ENCODE measurements around the gene RDH12.

RDH12 gene

DNA sequence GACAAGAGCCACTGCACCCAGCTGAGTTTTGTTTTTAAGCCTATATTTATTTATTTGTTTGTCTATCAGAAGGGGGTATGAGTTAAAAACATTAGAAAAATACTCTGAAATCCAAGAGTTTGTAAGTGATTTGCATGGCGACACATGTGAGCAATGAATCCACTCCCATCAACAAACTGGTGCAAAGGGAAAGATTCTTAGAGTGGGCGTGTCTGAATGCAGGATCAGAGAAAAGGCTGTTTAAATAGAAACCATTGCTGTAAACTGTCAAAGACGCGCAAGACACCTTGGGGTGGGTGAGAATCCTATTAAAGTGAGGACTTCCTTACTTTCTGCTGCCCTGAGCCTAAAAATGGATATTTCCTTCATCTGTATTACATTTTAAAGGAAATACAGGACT lies 62.8 kb downstream of the RDH12 start:
- no peak for DNase-seq (ENCODE audit: extremely low spot score)
- CTCF ChIA-PET, result no interaction called here
- POLR2A ChIA-PET, result no interaction called here
- TF ChIP-seq CTCF (IDR thresholded peaks at IDR 0.05; ENCODE audit: control extremely low read depth, extremely low read depth, low read depth, missing control alignments), result no peak

GRCh38 chr14:67765192-67765834 lies 63.6 kb downstream of the RDH12 start:
- POLR2A ChIA-PET, result no interaction called here
- no peak for DNase-seq (ENCODE audit: extremely low spot score)
- no peak for TF ChIP-seq CTCF (IDR thresholded peaks at IDR 0.05; ENCODE audit: control extremely low read depth, extremely low read depth, low read depth, missing control alignments)
- CTCF ChIA-PET, result no interaction called here

GRCh38 chr14:67766035-67766680 lies 64.5 kb downstream of the RDH12 start:
- CTCF ChIA-PET, result interaction anchor here (0.8 to 1.5 kb wide), 2 partner anchors 14 to 62 kb away, joined by 3 to 4 read pairs; no protein-coding TSS in a partner anchor
- TF ChIP-seq CTCF (IDR thresholded peaks at IDR 0.05; ENCODE audit: control extremely low read depth, extremely low read depth, low read depth, missing control alignments), result no peak
- no peak for DNase-seq (ENCODE audit: extremely low spot score)
- POLR2A ChIA-PET, result no interaction called here

- no peak for DNase-seq (ENCODE audit: extremely low spot score)
- ChIA-PET CTCF (interaction anchor here (1.3 to 1.4 kb wide), 2 partner anchors 8 to 12 kb away, joined by 3 to 4 read pairs; no protein-coding TSS in a partner anchor), POLR2A (no interaction called here)
- no peak for TF ChIP-seq CTCF (IDR thresholded peaks at IDR 0.05; ENCODE audit: control extremely low read depth, extremely low read depth, low read depth, missing control alignments)
Measured at GRCh38 chr14:67768219-67768618, 66.5 kb downstream of the RDH12 start.

DNA sequence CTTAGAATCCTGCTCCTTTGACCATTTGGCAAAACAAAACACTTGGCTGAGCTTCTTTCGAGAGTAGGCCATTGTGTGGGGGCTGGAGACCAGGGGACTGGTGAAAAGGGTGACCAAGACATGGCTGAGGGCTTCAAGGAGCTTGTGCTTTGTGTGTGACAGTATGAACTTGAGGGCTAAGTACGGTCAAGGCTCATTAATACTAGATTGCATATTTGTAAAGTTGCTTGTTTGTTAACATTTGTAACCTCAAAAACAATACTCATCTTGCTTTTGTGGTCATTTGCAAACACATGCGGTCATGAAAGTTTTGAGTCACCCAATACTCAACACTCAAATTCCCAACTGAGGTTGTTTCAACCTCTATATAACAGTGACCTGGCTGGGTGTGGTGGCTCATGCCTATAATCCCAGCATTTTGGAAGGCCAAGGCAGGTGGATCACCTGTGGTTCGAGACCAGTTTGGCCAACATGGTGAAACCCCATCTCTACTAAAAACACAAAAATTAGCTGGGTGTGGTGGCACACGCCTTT lies 72.2 kb downstream of the RDH12 start:
- DNase-seq (ENCODE audit: extremely low spot score), result no peak
- TF ChIP-seq CTCF (IDR thresholded peaks at IDR 0.05; ENCODE audit: control extremely low read depth, extremely low read depth, low read depth, missing control alignments), result no peak
- POLR2A ChIA-PET, result no interaction called here
- CTCF ChIA-PET, result interaction anchor here (0.9 to 1.2 kb wide), 2 partner anchors 13 to 22 kb away, joined by 3 read pairs; no protein-coding TSS in a partner anchor

- POLR2A ChIA-PET, result interaction anchor here (0.7 kb wide), 1 partner anchor 18 kb away, joined by 5 read pairs; no protein-coding TSS in a partner anchor
- no peak for DNase-seq (ENCODE audit: extremely low spot score)
- TF ChIP-seq CTCF (IDR thresholded peaks at IDR 0.05; ENCODE audit: control extremely low read depth, extremely low read depth, low read depth, missing control alignments), result no peak
- CTCF ChIA-PET, result interaction anchor here (1.1 to 1.2 kb wide), 2 partner anchors 9 to 21 kb away, joined by 3 to 4 read pairs; no protein-coding TSS in a partner anchor
Measured at GRCh38 chr14:67776653-67777322, 75.1 kb downstream of the RDH12 start.

Data from GM10248 (cell line).